Measurements from ENCODE around the gene INSL3.

INSL3 gene

DNA sequence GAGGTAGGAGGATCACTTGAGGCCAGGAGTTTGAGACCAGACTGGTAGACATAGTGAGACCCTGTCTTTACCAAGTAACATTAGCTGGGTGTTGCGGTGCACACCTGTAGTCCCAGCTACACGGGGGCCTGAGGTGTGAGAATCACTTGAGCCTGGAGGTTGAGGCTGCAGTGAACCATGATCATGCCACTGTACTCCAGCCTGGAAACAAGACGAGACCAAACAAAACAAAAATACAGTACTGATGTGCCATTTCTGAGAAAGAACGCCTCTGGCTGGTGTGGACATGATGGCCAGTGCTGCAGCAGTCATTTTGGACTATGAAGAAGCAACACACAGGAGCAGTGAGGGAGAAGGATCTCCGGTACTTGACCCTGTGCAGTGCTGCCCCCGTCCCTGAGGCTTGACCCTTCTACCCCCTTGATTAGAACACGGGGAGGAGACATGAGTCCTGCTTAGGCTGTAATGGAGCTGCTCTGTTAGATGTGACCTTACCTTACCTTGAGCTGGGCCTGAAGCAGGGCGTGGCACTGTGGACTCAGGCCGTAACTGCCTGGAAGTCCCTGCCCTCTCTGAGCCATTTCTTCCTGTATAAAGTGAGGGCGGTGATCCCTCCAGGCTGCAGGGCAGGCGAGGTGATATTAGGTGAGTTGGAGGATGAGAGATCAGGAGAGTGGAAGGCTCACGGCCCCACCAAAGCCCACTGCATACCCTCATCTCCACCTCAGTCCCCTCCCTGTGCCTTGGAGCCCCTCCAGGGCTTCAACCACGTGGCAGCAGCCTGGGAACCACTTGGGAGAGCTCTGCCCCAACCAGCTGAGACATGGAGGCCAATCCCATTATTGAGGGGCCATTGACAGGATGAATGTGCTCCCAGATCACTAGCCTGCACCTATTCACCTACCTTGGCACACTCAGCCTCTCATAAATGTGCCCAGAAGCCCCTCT, 44.3 kb upstream of the INSL3 start:
- ChIA-PET POLR2A (interaction anchor here (0.6 to 1.6 kb wide), 3 partner anchors 65 to 224 kb away, joined by 3 read pairs; partner anchors contain the start of gene CCDC124), CTCF (interaction anchor here (0.7 to 3.5 kb wide), 6 partner anchors 9 to 193 kb away, joined by 3 to 28 read pairs (median 4); partner anchors contain the start of gene CCDC124)
- DNase-seq (ENCODE audit: extremely low spot score): no peak

DNA sequence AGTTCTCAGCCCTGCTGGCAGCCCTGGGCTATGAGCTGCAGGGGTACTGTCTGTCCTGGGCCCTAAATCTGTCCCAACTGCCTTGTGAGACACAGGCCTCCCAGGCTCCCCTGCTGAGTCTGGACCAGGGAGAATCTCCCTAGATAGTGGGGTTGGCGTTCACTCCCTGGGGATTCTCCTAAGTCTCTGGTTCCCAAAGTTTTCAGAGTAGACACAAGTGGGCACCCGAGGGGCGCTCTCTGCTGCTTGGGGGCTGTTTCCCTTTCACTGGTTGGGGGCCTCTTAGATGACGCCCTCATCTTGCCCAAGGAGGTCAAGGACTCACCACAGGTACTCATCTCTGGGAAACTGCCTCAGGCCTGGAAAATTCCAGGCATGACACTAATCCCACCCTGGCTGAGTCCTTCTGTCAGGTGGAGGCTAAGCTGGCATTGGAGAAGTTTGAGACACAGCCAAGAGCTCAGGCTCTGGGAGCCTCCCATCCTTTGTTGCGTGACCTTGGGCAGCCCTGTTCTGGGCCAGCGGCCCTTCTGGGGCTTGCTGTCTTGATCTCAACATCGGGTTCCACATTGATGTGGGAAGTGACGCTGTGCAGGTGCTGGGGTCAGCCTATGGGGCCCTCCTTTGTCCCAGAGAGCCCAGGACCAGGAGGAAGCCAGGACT, 42.3 kb upstream of the INSL3 start:
- ChIA-PET POLR2A (interaction anchor here (0.6 to 1.4 kb wide), 2 partner anchors 18 to 69 kb away, joined by 3 to 6 read pairs; partner anchors contain the start of gene CCDC124), CTCF (interaction anchor here (3.5 kb wide), 1 partner anchor 69 kb away, joined by 28 read pairs; the partner anchor contains the start of gene CCDC124)
- no peak for DNase-seq (ENCODE audit: extremely low spot score)
- TF ChIP-seq, protein P1, sequence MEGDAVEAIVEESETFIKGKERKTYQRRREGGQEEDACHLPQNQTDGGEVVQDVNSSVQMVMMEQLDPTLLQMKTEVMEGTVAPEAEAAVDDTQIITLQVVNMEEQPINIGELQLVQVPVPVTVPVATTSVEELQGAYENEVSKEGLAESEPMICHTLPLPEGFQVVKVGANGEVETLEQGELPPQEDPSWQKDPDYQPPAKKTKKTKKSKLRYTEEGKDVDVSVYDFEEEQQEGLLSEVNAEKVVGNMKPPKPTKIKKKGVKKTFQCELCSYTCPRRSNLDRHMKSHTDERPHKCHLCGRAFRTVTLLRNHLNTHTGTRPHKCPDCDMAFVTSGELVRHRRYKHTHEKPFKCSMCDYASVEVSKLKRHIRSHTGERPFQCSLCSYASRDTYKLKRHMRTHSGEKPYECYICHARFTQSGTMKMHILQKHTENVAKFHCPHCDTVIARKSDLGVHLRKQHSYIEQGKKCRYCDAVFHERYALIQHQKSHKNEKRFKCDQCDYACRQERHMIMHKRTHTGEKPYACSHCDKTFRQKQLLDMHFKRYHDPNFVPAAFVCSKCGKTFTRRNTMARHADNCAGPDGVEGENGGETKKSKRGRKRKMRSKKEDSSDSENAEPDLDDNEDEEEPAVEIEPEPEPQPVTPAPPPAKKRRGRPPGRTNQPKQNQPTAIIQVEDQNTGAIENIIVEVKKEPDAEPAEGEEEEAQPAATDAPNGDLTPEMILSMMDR (IDR thresholded peaks at IDR 0.05; ENCODE audit: control extremely low read depth, extremely low read depth, low read depth, missing control alignments): no peak

More for the DNA sequence above, 44.3 kb upstream of the INSL3 start:
- TF ChIP-seq, protein P1 (IDR thresholded peaks at IDR 0.05; ENCODE audit: control extremely low read depth, extremely low read depth, low read depth, missing control alignments): no peak

GRCh38 chr19:17862711-17863519, 41.6 kb upstream of the INSL3 start:
- ChIA-PET CTCF (interaction anchor here (1.4 to 3.5 kb wide), 2 partner anchors 14 to 70 kb away, joined by 4 to 28 read pairs; partner anchors contain the start of gene CCDC124), POLR2A (interaction anchor here (0.6 to 1.4 kb wide), 2 partner anchors 17 to 70 kb away, joined by 3 to 6 read pairs; partner anchors contain the start of gene CCDC124)
- no peak for DNase-seq (ENCODE audit: extremely low spot score)
- TF ChIP-seq, protein P1 (IDR thresholded peaks at IDR 0.05; ENCODE audit: control extremely low read depth, extremely low read depth, low read depth, missing control alignments): no peak

DNA sequence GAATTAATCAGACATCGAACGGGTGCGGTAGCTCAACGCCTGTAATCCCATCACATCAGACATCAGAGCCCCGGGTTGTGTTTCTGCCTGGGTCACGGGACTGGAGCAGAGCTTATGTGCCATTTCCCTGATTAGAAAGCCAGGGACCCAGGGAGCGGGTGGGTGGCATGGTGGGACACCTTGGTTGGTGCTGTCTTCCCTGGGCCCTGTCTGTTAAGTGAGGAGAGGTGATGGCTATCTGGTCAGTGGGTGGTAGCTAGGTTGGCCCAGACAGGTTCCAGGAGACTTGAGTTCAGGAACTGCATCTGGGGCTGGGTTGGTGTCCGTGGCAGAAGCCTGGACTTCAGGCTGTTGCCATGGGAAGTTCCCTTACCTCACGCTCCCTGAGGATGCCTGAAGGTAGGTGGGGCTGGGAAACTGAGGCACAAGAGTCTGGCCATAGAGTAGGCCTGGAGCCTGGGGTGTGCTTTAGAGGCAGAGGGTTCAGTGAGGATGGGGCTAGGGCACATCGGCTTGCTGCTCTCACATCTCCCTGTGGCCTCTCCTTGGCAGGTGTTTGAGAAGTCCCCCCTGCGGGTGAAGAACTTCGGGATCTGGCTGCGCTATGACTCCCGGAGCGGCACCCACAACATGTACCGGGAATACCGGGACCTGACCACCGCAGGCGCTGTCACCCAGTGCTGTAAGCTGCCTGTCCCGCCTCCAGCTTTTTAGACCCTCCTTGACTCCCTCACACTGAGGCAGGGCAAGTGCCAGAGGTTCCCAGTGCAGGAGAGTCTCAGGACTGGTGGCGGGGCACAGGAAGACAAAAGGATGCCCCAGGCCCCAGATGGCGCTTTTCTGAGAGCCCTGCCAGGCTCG, 40.5 kb upstream of the INSL3 start:
- no peak for DNase-seq (ENCODE audit: extremely low spot score)
- ChIA-PET CTCF (interaction anchor here (0.8 to 3.7 kb wide), 5 partner anchors 8 to 407 kb away, joined by 3 to 124 read pairs (median 4); partner anchors contain the start of gene CCDC124), POLR2A (interaction anchor here (1.0 to 1.1 kb wide), 2 partner anchors 24 to 71 kb away, joined by 3 read pairs; partner anchors contain the start of gene CCDC124)
- TF ChIP-seq, protein P1 (IDR thresholded peaks at IDR 0.05; ENCODE audit: control extremely low read depth, extremely low read depth, low read depth, missing control alignments): no peak

GRCh38 chr19:17860993-17861360, 39.7 kb upstream of the INSL3 start:
- ChIA-PET POLR2A (interaction anchor here (1.0 to 1.1 kb wide), 2 partner anchors 24 to 72 kb away, joined by 3 read pairs; partner anchors contain the start of gene CCDC124), CTCF (interaction anchor here (1.0 to 3.7 kb wide), 6 partner anchors 9 to 407 kb away, joined by 3 to 124 read pairs (median 8); partner anchors contain the start of gene CCDC124)

More at GRCh38 chr19:17860993-17861360, 39.7 kb upstream of the INSL3 start:
- no peak for DNase-seq (ENCODE audit: extremely low spot score)
- TF ChIP-seq, protein P1 (IDR thresholded peaks at IDR 0.05; ENCODE audit: control extremely low read depth, extremely low read depth, low read depth, missing control alignments): no peak

Data from GM10248 (cell line).